CD4-positive, alpha-beta T cell (primary cell): ENCODE data around the gene APOO. TPM values are rescaled to one million over a fixed set of nuclear protein-coding genes. Genes with fewer than 3 reads are reported as not detected.

Source experiments
- ATAC-seq: fragments of 200-7000 bp; cut with Tn5 transposase; one replicate; pipeline ENCODE4 v1.10.0; 2022; ENCODE audit warnings: mild to moderate bottlenecking; ENCODE audit not compliant: poor library complexity
- CTCF ChIA-PET: fragments of 350-600 bp; sonication (Branson Sonifier 250); formaldehyde crosslinking; loops from one replicate; lab custom pipeline; 2021; ENCODE audit warnings: antibody characterized with exemption, inconsistent platforms; lab: Charles Lee
- POLR2A ChIA-PET: fragments of 350-600 bp; sonication (Branson Sonifier 250); formaldehyde crosslinking; loops from one replicate; lab custom pipeline; 2021; ENCODE audit warnings: antibody characterized with exemption, inconsistent platforms; lab: Charles Lee
- DNase-seq, 14 experiments: peaks; one replicate each; pipeline ENCODE4 v3.0.0-alpha.2; 2013 to 2020; ENCODE audit warnings: mixed read lengths in 2 of 14
- H3K27ac ChIP-seq, 2 donors: one replicate each; pipeline versions ENCODE4 v1.5.1 to v1.7.0; 2013; ENCODE audit warnings: low read length in 2 of 2, low read depth in 1 of 2, mild to moderate bottlenecking in 1 of 2
- H3K27me3 ChIP-seq, 2 experiments: 1 replicate in 1 of 2; 2 replicates in 1 of 2; pipeline versions ENCODE4 v1.6.1 to v1.7.0; 2013; ENCODE audit warnings: low read length in 2 of 2, control low read depth in 1 of 2, mild to moderate bottlenecking in 1 of 2, moderate library complexity in 1 of 2; ENCODE audit not compliant: insufficient read depth in 2 of 2, control insufficient read depth in 1 of 2
- H3K36me3 ChIP-seq: one replicate; pipeline ENCODE4 v1.6.1; 2013; ENCODE audit warnings: low read length, control low read depth; ENCODE audit not compliant: insufficient read depth
- H3K4me1 ChIP-seq: one replicate; pipeline ENCODE4 v1.6.1; 2013; ENCODE audit warnings: low read length, control low read depth; ENCODE audit not compliant: insufficient read depth
- H3K4me3 ChIP-seq: one replicate; pipeline ENCODE4 v1.5.1; 2013; ENCODE audit warnings: mild to moderate bottlenecking, low read length, moderate library complexity
- H3K9me3 ChIP-seq, 2 experiments: 1 replicate in 1 of 2; 2 replicates in 1 of 2; pipeline versions ENCODE4 v1.6.1 to v1.7.0; 2013; ENCODE audit warnings: low read length in 2 of 2, mild to moderate bottlenecking in 2 of 2, control low read depth in 1 of 2, moderate library complexity in 1 of 2; ENCODE audit not compliant: control insufficient read depth in 1 of 2, insufficient read depth in 1 of 2
- H3K27ac Mint-ChIP-seq: one replicate; pipeline ENCODE4 v1.8.0; 2020; ENCODE audit warnings: mixed read lengths
- H3K27me3 Mint-ChIP-seq: one replicate; pipeline ENCODE4 v1.8.0; 2021; ENCODE audit warnings: mixed read lengths
- H3K36me3 Mint-ChIP-seq: one replicate; pipeline ENCODE4 v1.8.0; 2021; ENCODE audit warnings: low read depth, mixed read lengths
- H3K4me1 Mint-ChIP-seq: one replicate; pipeline ENCODE4 v1.8.0; 2021; ENCODE audit warnings: low read depth, mixed read lengths
- H3K4me3 Mint-ChIP-seq: one replicate; pipeline ENCODE4 v1.8.0; 2020; ENCODE audit warnings: mild to moderate bottlenecking, mixed read lengths
- H3K9me3 Mint-ChIP-seq: one replicate; pipeline ENCODE4 v1.8.0; 2020; ENCODE audit warnings: mixed read lengths
- intact Hi-C, 2 experiments: fragments of 100-400 bp; cut with DNase I in 1 of 2; cut with micrococcal nuclease in 1 of 2; formaldehyde crosslinking; loops; one replicate each; pipeline versions ENCODE4 v1.15.1 to v1.9.0; 2023 to 2025; cut with DNase I, micrococcal nuclease
- total RNA-seq, 174 experiments: library from RNA in 2 of 174; stranded (reverse) in 2 of 174; gene quantifications; one replicate each; pipeline ENCODE4 v1.2.3 and lab custom pipeline; 2021 to 2026
- TF ChIP-seq, protein P1 (sequence below): fragments of 200-600 bp; IDR thresholded peaks from one replicate; pipeline ENCODE4 v1.8.0; 2022; ENCODE audit warnings: antibody characterized with exemption, mild to moderate bottlenecking

The APOO gene
- total RNA-seq, 2 experiments from 2014 or later = 3.3 to 4.9 TPM

DNA sequence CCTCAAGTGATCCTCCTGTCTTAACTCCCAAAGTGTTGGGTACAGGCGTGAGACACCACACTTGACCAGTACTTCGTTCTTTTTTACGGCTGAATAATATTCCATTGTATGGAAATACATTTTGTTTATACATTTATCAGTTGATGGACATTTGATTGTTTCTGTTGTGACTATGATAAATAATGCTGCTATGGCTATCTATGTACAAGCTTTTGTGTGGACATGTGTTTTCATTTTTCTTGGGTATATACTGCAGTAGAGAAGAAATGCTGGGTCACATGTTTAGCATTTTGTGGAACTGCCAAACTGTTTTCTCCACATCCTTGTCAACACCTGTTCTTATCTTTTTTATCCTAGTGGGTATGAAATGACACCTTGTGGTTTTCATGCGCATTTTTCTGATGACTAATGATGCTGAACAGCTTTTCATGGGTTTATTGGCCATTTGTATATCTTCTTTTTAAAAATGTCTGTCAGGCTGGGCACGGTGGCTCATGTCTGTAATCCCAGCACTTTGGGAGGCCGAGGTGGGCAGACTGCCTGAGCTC, 87.4 kb downstream of the APOO start:
- Mint-ChIP-seq H3K27me3 (no peaks in the 10 kb centered on the region), H3K36me3 (no peaks in the 10 kb centered on the region), H3K4me1 (no peaks in the 10 kb centered on the region), H3K27ac (no peak overlapping the region), H3K9me3 (no peaks in the 10 kb centered on the region), H3K4me3 (no peak overlapping the region)
- Histone ChIP-seq H3K4me3 (no peak overlapping the region), H3K27ac (no peak overlapping the region), H3K36me3 (no peaks in the 10 kb centered on the region), H3K9me3 (no peaks in the 10 kb centered on the region), H3K4me1 (peaks cover 2% of the 10 kb centered on the region), H3K27me3 (no peaks in the 10 kb centered on the region)
- intact Hi-C loops = no loop called here
- TF ChIP-seq, protein P1, sequence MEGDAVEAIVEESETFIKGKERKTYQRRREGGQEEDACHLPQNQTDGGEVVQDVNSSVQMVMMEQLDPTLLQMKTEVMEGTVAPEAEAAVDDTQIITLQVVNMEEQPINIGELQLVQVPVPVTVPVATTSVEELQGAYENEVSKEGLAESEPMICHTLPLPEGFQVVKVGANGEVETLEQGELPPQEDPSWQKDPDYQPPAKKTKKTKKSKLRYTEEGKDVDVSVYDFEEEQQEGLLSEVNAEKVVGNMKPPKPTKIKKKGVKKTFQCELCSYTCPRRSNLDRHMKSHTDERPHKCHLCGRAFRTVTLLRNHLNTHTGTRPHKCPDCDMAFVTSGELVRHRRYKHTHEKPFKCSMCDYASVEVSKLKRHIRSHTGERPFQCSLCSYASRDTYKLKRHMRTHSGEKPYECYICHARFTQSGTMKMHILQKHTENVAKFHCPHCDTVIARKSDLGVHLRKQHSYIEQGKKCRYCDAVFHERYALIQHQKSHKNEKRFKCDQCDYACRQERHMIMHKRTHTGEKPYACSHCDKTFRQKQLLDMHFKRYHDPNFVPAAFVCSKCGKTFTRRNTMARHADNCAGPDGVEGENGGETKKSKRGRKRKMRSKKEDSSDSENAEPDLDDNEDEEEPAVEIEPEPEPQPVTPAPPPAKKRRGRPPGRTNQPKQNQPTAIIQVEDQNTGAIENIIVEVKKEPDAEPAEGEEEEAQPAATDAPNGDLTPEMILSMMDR = no peak
- DNase-seq (no peak), ATAC-seq (no peak)
- CTCF ChIA-PET = no interaction called here
- POLR2A ChIA-PET = no interaction called here

DNA sequence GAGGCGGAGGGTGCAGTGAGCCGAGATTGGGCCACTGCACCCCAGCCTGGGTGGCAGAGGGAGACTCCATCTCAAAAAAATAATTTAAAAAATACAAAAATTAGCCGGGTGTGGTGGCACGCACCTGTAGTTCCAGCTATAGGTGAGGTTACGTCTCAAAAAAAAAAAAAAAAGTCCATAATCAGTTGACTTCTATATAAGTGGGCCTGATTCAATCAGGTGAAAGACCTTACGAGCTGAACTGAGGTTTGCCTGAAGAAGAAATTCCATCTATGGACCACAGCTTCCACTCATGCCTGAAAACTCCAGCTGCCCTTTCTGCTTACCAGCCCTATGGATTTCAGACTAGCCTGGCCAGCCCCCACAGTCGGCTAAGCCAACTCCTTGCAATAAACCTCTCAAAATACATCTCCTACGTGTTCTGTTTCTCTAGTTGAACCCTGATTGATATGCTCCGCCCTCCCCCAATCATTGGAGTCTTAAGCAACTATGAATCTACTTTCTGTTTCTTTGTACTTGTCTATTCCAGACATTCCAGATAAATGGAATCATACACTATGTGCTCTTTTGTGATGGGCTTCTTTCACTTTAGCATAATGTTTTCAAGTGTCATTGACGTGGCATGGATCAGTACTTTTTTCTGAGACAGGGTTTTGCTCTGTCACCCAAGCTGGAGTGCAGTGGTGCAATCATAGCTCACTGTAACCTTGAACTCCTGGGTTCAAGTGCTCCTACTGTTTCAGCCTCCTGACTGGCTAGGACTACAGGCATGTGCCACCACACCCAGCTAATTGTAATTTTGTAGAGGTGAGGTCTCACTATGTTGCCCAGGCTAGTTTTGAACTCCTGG, 88.1 kb downstream of the APOO start:
- CTCF ChIA-PET = no interaction called here

DNA sequence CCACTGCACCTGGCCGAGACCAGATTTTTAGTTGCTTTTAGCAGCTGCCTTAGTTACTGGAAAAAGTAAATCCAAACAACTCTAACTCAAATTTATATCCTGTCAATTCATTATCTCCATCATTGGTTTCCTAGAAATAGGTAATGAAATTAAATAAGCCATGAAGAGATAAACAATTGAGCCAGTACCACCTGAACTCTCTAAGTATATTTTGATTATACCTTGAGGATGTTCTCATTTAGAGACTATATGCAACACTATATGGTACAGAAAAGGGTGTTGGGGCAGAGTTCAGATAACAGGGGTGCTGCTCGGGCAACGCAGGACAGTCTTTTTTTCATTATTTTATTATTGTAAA, 89.8 kb downstream of the APOO start:
- TF ChIP-seq, protein P1 = no peak
- H3K4me3 ChIP-seq = no peak overlapping the region
- CTCF ChIA-PET = no interaction called here
- Mint-ChIP-seq H3K4me1 (no peaks in the 10 kb centered on the region), H3K9me3 (no peaks in the 10 kb centered on the region), H3K27me3 (no peaks in the 10 kb centered on the region), H3K4me3 (no peak overlapping the region), H3K27ac (no peak overlapping the region), H3K36me3 (no peaks in the 10 kb centered on the region)
- intact Hi-C loops = no loop called here
- H3K9me3 ChIP-seq = no peaks in the 10 kb centered on the region
- H3K36me3 ChIP-seq = no peaks in the 10 kb centered on the region
- POLR2A ChIA-PET = no interaction called here
- H3K4me1 ChIP-seq = peaks cover 2% of the 10 kb centered on the region
- H3K27ac ChIP-seq = no peak overlapping the region
- no peaks in the 10 kb centered on the region for H3K27me3 ChIP-seq
- DNase-seq = no peak
- no peak for ATAC-seq

More for the DNA sequence above, 88.1 kb downstream of the APOO start:
- no peak for ATAC-seq
- POLR2A ChIA-PET = no interaction called here
- no peak overlapping the region for H3K27ac Mint-ChIP-seq
- Histone ChIP-seq H3K4me1 (peaks cover 2% of the 10 kb centered on the region), H3K36me3 (no peaks in the 10 kb centered on the region), H3K9me3 (no peaks in the 10 kb centered on the region), H3K27ac (no peak overlapping the region), H3K27me3 (no peaks in the 10 kb centered on the region), H3K4me3 (no peak overlapping the region)
- no peaks in the 10 kb centered on the region for H3K9me3 Mint-ChIP-seq
- no peak for DNase-seq
- intact Hi-C loops = no loop called here
- TF ChIP-seq, protein P1 = no peak
- no peak overlapping the region for H3K4me3 Mint-ChIP-seq
- H3K4me1 Mint-ChIP-seq = no peaks in the 10 kb centered on the region
- no peaks in the 10 kb centered on the region for H3K36me3 Mint-ChIP-seq
- no peaks in the 10 kb centered on the region for H3K27me3 Mint-ChIP-seq
